ENCODE data around the gene PLXNA2.

- TF ChIP-seq, protein P1, sequence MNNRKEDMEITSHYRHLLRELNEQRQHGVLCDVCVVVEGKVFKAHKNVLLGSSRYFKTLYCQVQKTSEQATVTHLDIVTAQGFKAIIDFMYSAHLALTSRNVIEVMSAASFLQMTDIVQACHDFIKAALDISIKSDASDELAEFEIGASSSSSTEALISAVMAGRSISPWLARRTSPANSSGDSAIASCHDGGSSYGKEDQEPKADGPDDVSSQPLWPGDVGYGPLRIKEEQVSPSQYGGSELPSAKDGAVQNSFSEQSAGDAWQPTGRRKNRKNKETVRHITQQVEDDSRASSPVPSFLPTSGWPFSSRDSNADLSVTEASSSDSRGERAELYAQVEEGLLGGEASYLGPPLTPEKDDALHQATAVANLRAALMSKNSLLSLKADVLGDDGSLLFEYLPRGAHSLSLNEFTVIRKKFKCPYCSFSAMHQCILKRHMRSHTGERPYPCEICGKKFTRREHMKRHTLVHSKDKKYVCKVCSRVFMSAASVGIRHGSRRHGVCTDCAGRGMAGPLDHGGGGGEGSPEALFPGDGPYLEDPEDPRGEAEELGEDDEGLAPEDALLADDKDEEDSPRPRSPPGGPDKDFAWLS (CRISPR knock-in tag; IDR thresholded peaks at IDR 0.05; ENCODE audit: borderline replicate concordance), result no peak
- TF ChIP-seq SIN3A (IDR thresholded peaks at IDR 0.05; ENCODE audit: borderline replicate concordance, low read depth, low read length), result no peak
- TF ChIP-seq ZBTB14 (CRISPR knock-in tag; IDR thresholded peaks at IDR 0.05), result no peak
- no peak for TF ChIP-seq ELF3 (CRISPR knock-in tag; IDR thresholded peaks at IDR 0.05)
Observed at GRCh38 chr1:208201229-208201628, 43.0 kb downstream of the PLXNA2 start.

Measured in HepG2 (cell line).